ENCODE measurements around the gene MPPED2. TPM values are rescaled to one million over a fixed set of nuclear protein-coding genes. Genes with fewer than 3 reads are reported as not detected.

MPPED2 gene
- total and polyA plus RNA-seq, 2 donors (not counting 3 experiments of a cell fraction or from before 2014, with no cell fraction given), result not detected

GRCh38 chr11:30580573-30580972 is 5.6 kb downstream of the MPPED2 start:
- H3K9ac ChIP-seq (replicated peaks; ENCODE audit: extremely low read depth, insufficient read depth, low read length), result no peak overlapping the region
- H3K4me1 ChIP-seq (ENCODE audit: control insufficient read depth, extremely low read depth, insufficient read depth, low read length), result no peaks in the 10 kb centered on the region
- H3K9me3 ChIP-seq (replicated peaks; ENCODE audit: control insufficient read depth, insufficient read depth, low read length), result no peaks in the 10 kb centered on the region
- dilution Hi-C loops (cut with MboI; ENCODE audit: extremely low pct_ligation_motif_present, low sequenced_read_pairs), result no loop called here
- intact Hi-C loops (cut with micrococcal nuclease), result no loop called here
- no peaks in the 10 kb centered on the region for H3K36me3 ChIP-seq (ENCODE audit: control insufficient read depth in 2 of 2, extremely low read depth in 1 of 2, insufficient read depth in 2 of 2, low read length in 2 of 2)
- ChIA-PET CTCF (no interaction called here), POLR2A (no interaction called here)
- no peak for FAIRE-seq
- peaks cover 22 to 31% of the 10 kb centered on the region in 2 experiments for H3K27me3 ChIP-seq (ENCODE audit: control insufficient read depth in 2 of 2, insufficient read depth in 2 of 2, low read length in 2 of 2)
- H3K4me2 ChIP-seq (ENCODE audit: insufficient read depth, low read length), result no peak overlapping the region
- H3K27ac ChIP-seq (ENCODE audit: insufficient read depth, low read depth, low read length), result no peak overlapping the region
- H4K20me1 ChIP-seq (replicated peaks; ENCODE audit: control insufficient read depth, extremely low read depth, insufficient read depth, low read length), result no peaks in the 10 kb centered on the region
- no peak for DNase-seq (ENCODE audit: low read depth, low spot score)
- TF ChIP-seq MYC (IDR thresholded peaks at IDR 0.05; ENCODE audit: low read depth, low read length), result no peak
- TF ChIP-seq EZH2 (IDR thresholded peaks at IDR 0.05; ENCODE audit: borderline replicate concordance, low read depth, low read length, severe bottlenecking), result no peak
- TF ChIP-seq, protein P1, sequence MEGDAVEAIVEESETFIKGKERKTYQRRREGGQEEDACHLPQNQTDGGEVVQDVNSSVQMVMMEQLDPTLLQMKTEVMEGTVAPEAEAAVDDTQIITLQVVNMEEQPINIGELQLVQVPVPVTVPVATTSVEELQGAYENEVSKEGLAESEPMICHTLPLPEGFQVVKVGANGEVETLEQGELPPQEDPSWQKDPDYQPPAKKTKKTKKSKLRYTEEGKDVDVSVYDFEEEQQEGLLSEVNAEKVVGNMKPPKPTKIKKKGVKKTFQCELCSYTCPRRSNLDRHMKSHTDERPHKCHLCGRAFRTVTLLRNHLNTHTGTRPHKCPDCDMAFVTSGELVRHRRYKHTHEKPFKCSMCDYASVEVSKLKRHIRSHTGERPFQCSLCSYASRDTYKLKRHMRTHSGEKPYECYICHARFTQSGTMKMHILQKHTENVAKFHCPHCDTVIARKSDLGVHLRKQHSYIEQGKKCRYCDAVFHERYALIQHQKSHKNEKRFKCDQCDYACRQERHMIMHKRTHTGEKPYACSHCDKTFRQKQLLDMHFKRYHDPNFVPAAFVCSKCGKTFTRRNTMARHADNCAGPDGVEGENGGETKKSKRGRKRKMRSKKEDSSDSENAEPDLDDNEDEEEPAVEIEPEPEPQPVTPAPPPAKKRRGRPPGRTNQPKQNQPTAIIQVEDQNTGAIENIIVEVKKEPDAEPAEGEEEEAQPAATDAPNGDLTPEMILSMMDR (IDR thresholded peaks at IDR 0.05; ENCODE audit: extremely low read depth in 1 of 2, insufficient read depth in 1 of 2, low read depth in 1 of 2, low read length in 2 of 2), result no peak
- no peak for TF ChIP-seq JUN (IDR thresholded peaks at IDR 0.05; ENCODE audit: borderline replicate concordance, insufficient read depth, insufficient read length, low read depth)
- TF ChIP-seq GATA2 (IDR thresholded peaks at IDR 0.05; ENCODE audit: insufficient read depth, insufficient read length, low read depth, low read length), result no peak
- TF ChIP-seq, protein P2, sequence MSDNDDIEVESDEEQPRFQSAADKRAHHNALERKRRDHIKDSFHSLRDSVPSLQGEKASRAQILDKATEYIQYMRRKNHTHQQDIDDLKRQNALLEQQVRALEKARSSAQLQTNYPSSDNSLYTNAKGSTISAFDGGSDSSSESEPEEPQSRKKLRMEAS (IDR thresholded peaks at IDR 0.05; ENCODE audit: insufficient read depth, insufficient read length), result no peak
- TF ChIP-seq FOS (IDR thresholded peaks at IDR 0.05; ENCODE audit: borderline replicate concordance, insufficient read depth, low read length), result no peak
- no peak for TF ChIP-seq POLR2A (IDR thresholded peaks at IDR 0.05; ENCODE audit: low read depth, low read length)
- TF ChIP-seq POLR2AphosphoS5 (IDR thresholded peaks at IDR 0.05; ENCODE audit: insufficient read depth, low read depth, low read length), result no peak
- H2AFZ ChIP-seq (ENCODE audit: low read depth, low read length), result no peak overlapping the region
- H3K79me2 ChIP-seq (ENCODE audit: control insufficient read depth, insufficient read depth, low read length), result no peaks in the 10 kb centered on the region
- no TSS peak for BruUV-seq (replicated peaks)
- H3K9me1 ChIP-seq (replicated peaks; ENCODE audit: control insufficient read depth, extremely low read depth, insufficient read depth, low read length), result no peaks in the 10 kb centered on the region
- no peak overlapping the region for H3K4me3 ChIP-seq (replicated peaks in 1 of 3; ENCODE audit: insufficient read depth in 1 of 3, low read depth in 1 of 3, low read length in 3 of 3)
